Thyroid gland (tissue), 4 donors: ENCODE measurements around the gene ST3GAL4.

Source experiments
- CTCF ChIP-seq, 6 experiments: fragments of 200-600 bp in 3 of 6; fragments of 450-650 bp in 3 of 6; sonication (generic) in 3 of 6; IDR thresholded peaks; one replicate each; pipeline ENCODE4 v1.5.1; 2016 to 2019; ENCODE audit warnings: antibody characterized with exemption in 6 of 6, mild to moderate bottlenecking in 2 of 6, inconsistent platforms in 1 of 6, moderate library complexity in 1 of 6
- POLR2A ChIP-seq, 2 donors: fragments of 450-650 bp; IDR thresholded peaks; one replicate each; pipeline ENCODE4 v1.6.1; 2017; ENCODE audit warnings: antibody characterized with exemption in 2 of 2, mild to moderate bottlenecking in 2 of 2, moderate library complexity in 1 of 2

DNA sequence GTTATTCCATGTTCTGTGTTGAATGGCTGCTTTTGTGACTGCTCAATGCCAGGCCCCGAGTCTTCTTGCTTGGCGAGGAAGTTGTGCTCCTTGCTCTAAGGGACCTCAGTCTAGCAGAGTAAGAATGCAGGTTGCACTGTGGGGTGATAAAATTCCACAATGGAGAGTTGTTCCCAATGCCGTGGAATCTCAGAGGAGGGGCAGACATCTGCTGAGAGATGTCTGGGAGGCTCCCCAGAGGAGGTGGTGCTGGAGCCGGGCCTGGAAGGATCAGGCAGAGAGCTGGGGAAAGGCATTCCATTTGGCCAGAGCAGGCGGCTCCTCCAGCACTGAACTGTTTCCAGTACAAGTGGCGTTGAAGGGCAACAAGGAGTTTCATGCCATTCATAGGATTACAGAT lies 55.2 kb downstream of the ST3GAL4 start:
- TF ChIP-seq CTCF (IDR thresholded peaks at IDR 0.05): no peak
- TF ChIP-seq POLR2A (IDR thresholded peaks at IDR 0.05): no peak
